ENCODE results near the gene PRDM15.

Gene PRDM15

DNA sequence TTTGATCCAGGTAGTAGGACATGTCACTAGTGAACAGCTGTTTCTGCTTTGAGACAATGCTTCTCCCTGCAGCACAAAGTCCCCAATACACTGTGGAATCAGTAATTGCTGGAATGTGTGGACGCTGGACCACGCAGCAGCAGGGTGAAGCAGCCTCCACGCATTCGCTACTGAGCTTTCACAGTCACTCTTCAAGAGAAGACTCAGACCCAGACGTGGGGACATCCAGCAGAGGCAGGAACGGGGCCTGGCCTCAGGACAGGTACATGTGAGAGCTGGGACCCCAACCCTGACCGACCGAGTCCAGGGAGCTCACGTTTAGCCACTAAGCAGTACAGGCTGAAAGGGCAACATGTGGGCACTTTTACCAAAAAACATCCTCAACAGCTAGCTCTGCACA, 34.1 kb upstream of the PRDM15 start:
- POLR2A ChIA-PET: no interaction called here
- no peak for DNase-seq (ENCODE audit: extremely low spot score)
- CTCF ChIA-PET: interaction anchor here (1.4 kb wide), 1 partner anchor 30 kb away, joined by 5 read pairs; no protein-coding TSS in a partner anchor
- TF ChIP-seq, protein P1, sequence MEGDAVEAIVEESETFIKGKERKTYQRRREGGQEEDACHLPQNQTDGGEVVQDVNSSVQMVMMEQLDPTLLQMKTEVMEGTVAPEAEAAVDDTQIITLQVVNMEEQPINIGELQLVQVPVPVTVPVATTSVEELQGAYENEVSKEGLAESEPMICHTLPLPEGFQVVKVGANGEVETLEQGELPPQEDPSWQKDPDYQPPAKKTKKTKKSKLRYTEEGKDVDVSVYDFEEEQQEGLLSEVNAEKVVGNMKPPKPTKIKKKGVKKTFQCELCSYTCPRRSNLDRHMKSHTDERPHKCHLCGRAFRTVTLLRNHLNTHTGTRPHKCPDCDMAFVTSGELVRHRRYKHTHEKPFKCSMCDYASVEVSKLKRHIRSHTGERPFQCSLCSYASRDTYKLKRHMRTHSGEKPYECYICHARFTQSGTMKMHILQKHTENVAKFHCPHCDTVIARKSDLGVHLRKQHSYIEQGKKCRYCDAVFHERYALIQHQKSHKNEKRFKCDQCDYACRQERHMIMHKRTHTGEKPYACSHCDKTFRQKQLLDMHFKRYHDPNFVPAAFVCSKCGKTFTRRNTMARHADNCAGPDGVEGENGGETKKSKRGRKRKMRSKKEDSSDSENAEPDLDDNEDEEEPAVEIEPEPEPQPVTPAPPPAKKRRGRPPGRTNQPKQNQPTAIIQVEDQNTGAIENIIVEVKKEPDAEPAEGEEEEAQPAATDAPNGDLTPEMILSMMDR (IDR thresholded peaks at IDR 0.05; ENCODE audit: control extremely low read depth, extremely low read depth, low read depth, missing control alignments): no peak

DNA sequence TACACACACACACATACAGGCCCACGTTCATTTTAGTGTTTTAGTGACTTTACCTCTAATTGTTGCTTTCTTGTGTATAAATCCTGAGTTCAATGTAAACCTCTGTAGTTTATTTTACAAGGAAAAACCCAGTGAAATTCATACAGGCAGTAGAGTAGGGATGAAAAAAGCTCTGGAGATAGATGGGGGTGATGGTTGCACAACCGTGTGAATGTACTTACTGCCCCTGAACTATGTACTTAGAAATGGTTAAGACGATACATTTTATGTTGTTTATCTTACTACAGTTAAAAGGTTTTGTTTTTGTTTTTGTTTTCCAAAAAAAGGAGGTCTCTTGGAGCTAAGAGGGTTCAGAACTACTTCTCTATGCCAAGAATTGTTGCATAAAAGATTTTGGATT, 29.7 kb upstream of the PRDM15 start:
- ChIA-PET POLR2A (no interaction called here), CTCF (no interaction called here)
- TF ChIP-seq, protein P1 (IDR thresholded peaks at IDR 0.05; ENCODE audit: control extremely low read depth, extremely low read depth, low read depth, missing control alignments): no peak
- no peak for DNase-seq (ENCODE audit: extremely low spot score)

DNA sequence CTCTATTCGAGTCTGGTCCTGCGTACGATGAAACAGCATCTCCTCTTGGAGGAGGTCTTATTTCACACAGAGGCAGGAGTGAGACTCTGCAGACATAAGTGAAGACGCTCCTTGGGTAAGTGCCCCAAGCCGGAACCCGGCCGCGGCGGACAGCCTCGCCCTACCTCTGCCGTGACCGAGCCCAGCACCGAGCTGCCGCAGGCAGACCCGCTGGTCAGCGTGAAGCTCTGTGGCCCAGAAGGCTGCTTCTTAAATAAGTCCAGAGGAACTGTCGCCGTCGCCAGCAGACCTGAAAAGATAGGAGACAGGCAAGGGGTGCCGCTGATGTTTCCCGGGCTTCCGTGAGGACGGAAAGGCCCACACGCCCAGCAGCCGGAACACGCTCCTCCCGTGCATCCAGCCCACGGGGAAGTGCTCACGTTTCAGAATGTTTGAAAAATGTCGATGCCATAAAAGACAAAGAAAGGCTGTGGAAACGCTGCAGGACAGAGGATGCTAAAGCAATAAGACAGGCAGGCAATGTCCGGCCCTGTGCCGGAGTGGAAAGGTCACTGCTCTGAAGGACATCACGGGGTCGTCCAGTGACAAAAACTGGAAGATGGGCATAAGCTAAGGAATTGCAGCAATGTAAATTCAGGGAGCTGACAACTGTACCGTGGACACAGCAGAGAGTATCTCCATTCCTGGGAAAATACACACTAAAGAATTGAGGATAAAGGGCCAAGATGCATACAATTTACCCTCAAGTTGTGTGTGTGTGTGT, 28.5 kb upstream of the PRDM15 start:
- ChIA-PET POLR2A (no interaction called here), CTCF (interaction anchor here (1.0 kb wide), 1 partner anchor 10 kb away, joined by 4 read pairs; no protein-coding TSS in a partner anchor)
- DNase-seq (ENCODE audit: extremely low spot score): no peak
- TF ChIP-seq, protein P1 (IDR thresholded peaks at IDR 0.05; ENCODE audit: control extremely low read depth, extremely low read depth, low read depth, missing control alignments): no peak

DNA sequence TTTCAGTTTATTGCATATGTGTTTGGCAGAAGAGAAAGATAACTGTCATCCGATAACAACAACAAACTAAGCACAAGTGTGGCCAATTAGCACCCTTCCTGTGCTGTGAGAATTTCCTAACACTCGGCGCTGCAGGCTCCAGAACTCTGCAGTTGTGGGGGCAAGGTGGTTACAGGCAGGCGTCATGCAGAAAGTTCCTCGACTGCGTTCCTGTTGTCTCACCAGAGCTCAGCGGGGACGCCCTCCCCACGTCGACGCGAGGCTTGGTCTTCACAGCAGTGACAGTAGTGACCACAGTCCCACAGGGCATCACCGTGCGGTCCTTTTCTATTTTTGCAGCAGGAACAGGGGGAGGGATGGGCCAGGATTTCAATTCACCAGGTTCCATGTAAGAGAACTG, 27.6 kb upstream of the PRDM15 start:
- CTCF ChIA-PET: no interaction called here
- POLR2A ChIA-PET: no interaction called here
- TF ChIP-seq, protein P1 (IDR thresholded peaks at IDR 0.05; ENCODE audit: control extremely low read depth, extremely low read depth, low read depth, missing control alignments): no peak
- no peak for DNase-seq (ENCODE audit: extremely low spot score)

DNA sequence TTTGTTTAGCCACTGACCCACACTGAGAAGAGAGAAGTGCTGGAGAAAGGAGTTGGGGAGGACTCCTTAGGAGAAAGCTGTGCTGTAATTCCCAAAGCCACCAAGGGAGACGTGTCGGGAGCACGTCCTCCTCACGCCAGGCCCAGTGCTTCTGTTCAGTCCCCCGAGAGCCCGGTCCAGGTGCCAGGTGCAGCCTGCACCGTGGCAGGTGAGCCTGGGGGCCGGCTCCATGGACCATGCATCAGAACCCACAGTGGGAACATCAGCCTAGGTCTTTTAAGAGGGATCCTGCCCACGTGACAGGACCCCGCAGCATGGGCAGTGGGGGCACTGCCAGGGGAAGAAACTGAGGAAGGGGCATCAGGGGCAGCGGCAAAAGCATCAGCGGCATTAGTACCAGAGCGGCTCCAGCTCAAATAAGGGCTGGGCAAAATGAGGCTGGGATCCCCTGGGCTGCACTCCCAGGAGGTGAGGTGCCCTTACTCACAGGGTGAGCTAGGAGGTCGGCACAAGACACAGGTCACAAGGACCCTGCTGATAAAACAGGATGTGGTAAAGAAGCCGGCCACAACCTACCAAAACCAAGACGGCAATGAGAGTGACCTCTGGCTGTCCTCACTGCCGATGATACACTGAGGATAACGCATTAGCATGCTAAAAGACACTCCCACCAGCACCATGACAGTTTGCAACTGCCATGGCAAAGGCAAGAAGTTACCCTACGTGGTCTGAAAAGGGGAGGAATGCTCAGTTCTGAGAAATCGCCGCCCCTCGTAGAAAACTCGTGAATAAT, 24.6 kb upstream of the PRDM15 start:
- CTCF ChIA-PET: interaction anchor here (0.6 to 2.2 kb wide), 2 partner anchors 8 to 27 kb away, joined by 3 to 6 read pairs; no protein-coding TSS in a partner anchor

DNA sequence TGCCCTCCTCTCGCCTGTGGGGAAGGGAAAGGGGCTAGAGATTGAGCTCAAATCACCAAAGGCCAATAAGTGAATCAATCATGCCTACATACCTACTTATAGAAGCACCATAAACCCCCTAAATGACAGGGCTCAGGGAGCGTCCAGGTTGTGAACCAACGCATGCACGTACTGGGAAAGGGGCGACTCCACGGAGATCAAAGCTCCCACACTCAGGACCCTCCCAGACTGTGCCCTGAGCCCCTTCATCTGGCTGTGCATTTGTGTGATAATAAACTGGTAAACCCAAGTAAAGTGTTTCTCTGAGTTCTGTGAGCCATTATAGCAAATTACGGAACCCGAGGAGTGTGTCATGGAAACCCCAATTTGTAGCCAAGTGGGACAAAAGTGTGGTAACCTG, 23.8 kb upstream of the PRDM15 start:
- CTCF ChIA-PET: interaction anchor here (1.4 to 2.2 kb wide), 2 partner anchors 9 to 17 kb away, joined by 3 to 6 read pairs; no protein-coding TSS in a partner anchor
- POLR2A ChIA-PET: no interaction called here

More for the DNA sequence above, 24.6 kb upstream of the PRDM15 start:
- TF ChIP-seq, protein P1 (IDR thresholded peaks at IDR 0.05; ENCODE audit: control extremely low read depth, extremely low read depth, low read depth, missing control alignments): no peak
- no peak for DNase-seq (ENCODE audit: extremely low spot score)
- POLR2A ChIA-PET: no interaction called here

More for the DNA sequence above, 23.8 kb upstream of the PRDM15 start:
- TF ChIP-seq, protein P1 (IDR thresholded peaks at IDR 0.05; ENCODE audit: control extremely low read depth, extremely low read depth, low read depth, missing control alignments): no peak
- DNase-seq (ENCODE audit: extremely low spot score): no peak
